ENCODE measurements around the gene CELF1.

GRCh38 chr11:47448566-47449427 is 104.1 kb downstream of the CELF1 start, which contains the start of gene RAPSN:
- TF ChIP-seq CTCF (IDR thresholded peaks at IDR 0.05; ENCODE audit: poor library complexity, severe bottlenecking) (no peak), SMC3 (conservative IDR thresholded peaks at IDR 0.05; ENCODE audit: poor library complexity) (no peak), POLR2AphosphoS5 (IDR thresholded peaks at IDR 0.05) (no peak), REST (IDR thresholded peaks at IDR 0.05; ENCODE audit: borderline replicate concordance) (no peak), EP300 (conservative IDR thresholded peaks at IDR 0.05; ENCODE audit: poor library complexity, severe bottlenecking) (no peak), TAF1 (IDR thresholded peaks at IDR 0.05; ENCODE audit: low read depth) (no peak), EZH2 (IDR thresholded peaks at IDR 0.05; ENCODE audit: borderline replicate concordance, insufficient read depth, low read length, poor library complexity, severe bottlenecking) (no peak), RAD21 (conservative IDR thresholded peaks at IDR 0.05) (no peak)

All from neural cell (in vitro differentiated cells).